ENCODE results near the gene HSD3B2.

HSD3B2 gene

GRCh38 chr1:119416006-119416640, 1.2 kb downstream of the HSD3B2 start:
- no peak for TF ChIP-seq CTCF (IDR thresholded peaks at IDR 0.05; ENCODE audit: control insufficient read depth, extremely low read depth, insufficient read depth)
- DNase-seq (ENCODE audit: low read depth) = no peak
- no peak overlapping the region for H3K4me3 ChIP-seq (ENCODE audit: low read depth, low read length)

GRCh38 chr1:119419109-119419508, 4.2 kb downstream of the HSD3B2 start:
- no peak overlapping the region for H3K4me3 ChIP-seq (ENCODE audit: low read depth, low read length)
- no peak for TF ChIP-seq CTCF (IDR thresholded peaks at IDR 0.05; ENCODE audit: control insufficient read depth, extremely low read depth, insufficient read depth)
- DNase-seq (ENCODE audit: low read depth) = peak; percentile 19

- DNase-seq (ENCODE audit: low read depth) = no peak
- H3K4me3 ChIP-seq (ENCODE audit: low read depth, low read length) = no peak overlapping the region
- no peak for TF ChIP-seq CTCF (IDR thresholded peaks at IDR 0.05; ENCODE audit: control insufficient read depth, extremely low read depth, insufficient read depth)
These were observed 5.7 kb downstream of the HSD3B2 start for GRCh38 chr1:119420638-119421037.

GRCh38 chr1:119422631-119423030, 7.7 kb downstream of the HSD3B2 start:
- no peak for DNase-seq (ENCODE audit: low read depth)
- no peak for TF ChIP-seq CTCF (IDR thresholded peaks at IDR 0.05; ENCODE audit: control insufficient read depth, extremely low read depth, insufficient read depth)
- H3K4me3 ChIP-seq (ENCODE audit: low read depth, low read length) = no peak overlapping the region

GRCh38 chr1:119428991-119429390, 14.0 kb downstream of the HSD3B2 start:
- no peak for TF ChIP-seq CTCF (IDR thresholded peaks at IDR 0.05; ENCODE audit: control insufficient read depth, extremely low read depth, insufficient read depth)
- no peak overlapping the region for H3K4me3 ChIP-seq (ENCODE audit: low read depth, low read length)
- DNase-seq (ENCODE audit: low read depth) = peak; percentile 10

- TF ChIP-seq CTCF (IDR thresholded peaks at IDR 0.05; ENCODE audit: control insufficient read depth, extremely low read depth, insufficient read depth) = no peak
- DNase-seq (ENCODE audit: low read depth) = no peak
- H3K4me3 ChIP-seq (ENCODE audit: low read depth, low read length) = no peak overlapping the region
These were observed 14.7 kb downstream of the HSD3B2 start for GRCh38 chr1:119429687-119430086.

- DNase-seq (ENCODE audit: low read depth) = no peak
- H3K4me3 ChIP-seq (ENCODE audit: low read depth, low read length) = no peak overlapping the region
- TF ChIP-seq CTCF (IDR thresholded peaks at IDR 0.05; ENCODE audit: control insufficient read depth, extremely low read depth, insufficient read depth) = no peak
These were observed 15.5 kb downstream of the HSD3B2 start for GRCh38 chr1:119430486-119430885.

All from LNCaP clone FGC (cell line).